Measurements from ENCODE around the gene TMEM74B.

TMEM74B gene

DNA sequence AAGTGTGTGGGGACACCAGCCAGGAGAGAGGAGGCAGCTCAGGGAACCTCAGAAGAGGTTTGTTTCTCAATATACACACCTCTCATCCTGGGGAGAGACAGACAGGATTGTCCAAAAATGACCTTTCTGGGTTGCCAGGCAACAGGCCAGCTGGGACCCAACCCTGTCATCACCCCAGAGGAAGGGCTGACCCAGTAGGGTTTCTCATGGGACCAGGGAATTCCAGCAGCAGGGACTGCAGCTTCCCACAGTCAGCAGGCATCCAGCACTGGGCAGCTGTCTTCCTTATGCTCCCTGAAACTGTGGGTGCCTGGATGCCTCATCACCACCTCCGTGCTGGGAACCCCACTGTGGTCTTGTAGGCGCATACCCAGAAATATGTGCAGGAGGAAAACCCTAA lies 19.8 kb upstream of the TMEM74B start:
- no peak for DNase-seq

DNA sequence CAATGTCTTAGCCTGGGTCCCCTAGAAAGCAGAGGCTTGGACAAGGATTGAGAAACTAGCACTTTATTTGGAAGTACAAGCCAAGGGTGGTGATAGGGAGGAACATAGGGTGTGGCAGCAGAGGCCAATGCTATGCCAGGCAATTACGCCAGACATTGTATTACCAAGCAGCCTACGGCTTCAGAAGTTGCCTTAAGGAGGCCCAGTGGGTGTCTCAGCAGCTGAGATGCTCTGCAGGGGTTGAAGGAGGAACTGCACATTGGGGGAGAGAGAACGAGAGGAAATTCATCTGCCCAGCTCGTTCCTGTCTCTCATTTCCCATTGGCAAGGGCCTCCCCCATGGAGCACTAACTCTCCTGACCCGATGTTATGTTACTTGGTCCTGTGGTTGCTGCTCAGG lies 19.3 kb upstream of the TMEM74B start:
- DNase-seq: no peak

DNA sequence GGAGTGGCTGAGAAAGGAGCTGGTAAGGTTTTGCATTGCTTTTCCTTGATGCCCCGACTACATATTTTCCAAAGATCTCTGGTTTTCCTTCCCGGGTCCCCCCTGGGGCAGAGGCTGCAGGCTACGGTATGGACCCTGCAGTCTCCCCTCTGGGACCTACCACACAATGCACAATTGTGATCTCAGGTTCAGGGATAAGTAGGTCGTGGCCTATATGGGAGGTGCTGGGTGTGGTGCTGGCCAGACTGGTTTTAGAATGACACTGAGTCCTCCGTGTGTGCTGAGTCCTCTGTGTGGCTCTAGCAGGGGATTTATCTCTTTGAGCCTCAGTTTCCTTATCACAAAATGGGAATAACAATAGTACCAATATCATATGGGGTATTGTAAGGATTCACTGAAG lies 18.8 kb upstream of the TMEM74B start:
- DNase-seq: no peak

DNA sequence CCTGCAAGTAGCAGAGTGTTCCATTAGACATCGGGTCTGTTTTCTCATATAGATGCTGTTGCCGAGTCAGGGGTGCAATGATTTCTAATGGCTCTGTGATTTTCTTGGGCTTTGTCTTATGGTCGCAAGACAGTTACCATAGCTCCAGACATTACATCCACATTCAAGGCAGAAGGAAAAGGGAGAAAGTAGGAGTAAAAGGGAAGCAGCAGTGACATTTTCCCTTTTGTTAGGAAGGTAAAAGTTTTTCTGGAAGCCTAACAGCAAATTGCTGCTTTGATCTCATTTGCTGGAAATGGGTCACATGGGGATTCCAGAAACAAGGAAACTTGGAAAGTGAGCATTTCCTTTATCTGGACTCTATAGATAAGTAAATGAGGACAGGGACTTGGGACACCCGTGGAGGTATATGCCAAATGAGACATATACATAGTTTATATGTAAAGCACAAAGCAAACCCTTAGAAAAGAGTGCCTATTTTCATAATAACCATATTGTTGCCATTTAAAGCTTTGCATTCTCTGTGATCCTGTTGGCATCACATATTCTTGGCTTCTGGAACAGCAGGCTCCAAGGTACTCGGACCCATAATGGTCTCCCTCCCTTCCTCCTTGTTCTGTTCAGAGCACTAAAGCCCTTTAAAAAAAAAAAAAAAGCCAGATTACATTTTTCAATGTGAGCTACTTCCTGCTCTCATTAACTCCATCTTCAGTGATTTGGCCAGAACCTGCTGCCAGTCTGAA lies 18.2 kb upstream of the TMEM74B start, which contains the start of gene C20orf202:
Gene C20orf202, plus strand, starts transcription at position 693 of the 743 bp plus-strand sequence. CDS start 132 bp downstream, outside the sequence.
- DNase-seq: no peak

DNA sequence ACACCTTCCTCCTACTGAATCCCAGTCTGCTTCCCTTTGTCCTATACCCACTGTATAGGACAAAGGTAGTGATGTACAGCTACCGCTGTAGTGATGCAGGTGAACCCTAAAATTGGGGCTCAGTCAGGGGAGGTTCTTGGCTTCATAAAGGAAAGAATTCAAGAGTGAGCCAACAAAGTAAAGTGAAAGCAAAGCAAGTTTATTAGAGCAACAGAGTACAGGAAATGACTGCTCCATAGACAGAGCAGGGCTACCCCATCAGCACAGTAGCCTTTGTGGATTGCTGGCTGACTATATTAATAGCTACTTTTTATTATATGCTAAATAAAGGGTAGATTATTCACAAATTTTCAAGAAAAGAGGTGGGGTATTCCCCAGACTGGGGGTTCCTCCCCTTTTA lies 15.2 kb upstream of the TMEM74B start:
- DNase-seq: no peak

DNA sequence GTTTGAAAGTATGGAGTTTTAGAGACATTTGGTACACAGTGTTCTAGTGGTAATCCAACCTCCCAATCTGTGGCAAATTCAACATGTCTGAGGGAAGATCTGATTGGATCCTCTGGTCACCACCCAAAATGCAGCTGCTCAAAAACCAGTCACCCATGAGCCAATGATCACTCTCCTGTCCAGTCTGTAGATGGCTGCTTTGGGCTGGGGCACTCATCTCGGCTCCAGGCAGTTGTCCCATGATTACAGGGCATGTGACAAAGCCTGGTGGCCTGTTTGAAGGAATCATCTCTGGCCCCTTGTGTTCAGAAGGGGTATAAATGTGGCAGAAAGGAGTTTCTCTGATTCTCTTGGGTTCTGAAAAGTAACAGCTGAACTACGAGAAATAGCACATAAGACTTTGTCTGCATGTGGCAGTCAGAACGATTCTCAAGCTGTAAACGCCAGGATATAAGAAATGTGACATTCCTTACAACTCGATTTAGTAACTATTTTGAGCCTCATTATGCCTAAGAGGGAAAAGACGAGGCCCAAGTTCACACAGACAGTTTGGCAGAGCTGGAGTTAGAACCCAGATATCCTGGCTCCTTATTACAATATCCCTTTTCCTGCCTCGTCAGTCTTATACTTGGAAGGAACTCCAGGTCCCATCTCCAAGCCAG lies 14.6 kb upstream of the TMEM74B start:
- no peak for DNase-seq

DNA sequence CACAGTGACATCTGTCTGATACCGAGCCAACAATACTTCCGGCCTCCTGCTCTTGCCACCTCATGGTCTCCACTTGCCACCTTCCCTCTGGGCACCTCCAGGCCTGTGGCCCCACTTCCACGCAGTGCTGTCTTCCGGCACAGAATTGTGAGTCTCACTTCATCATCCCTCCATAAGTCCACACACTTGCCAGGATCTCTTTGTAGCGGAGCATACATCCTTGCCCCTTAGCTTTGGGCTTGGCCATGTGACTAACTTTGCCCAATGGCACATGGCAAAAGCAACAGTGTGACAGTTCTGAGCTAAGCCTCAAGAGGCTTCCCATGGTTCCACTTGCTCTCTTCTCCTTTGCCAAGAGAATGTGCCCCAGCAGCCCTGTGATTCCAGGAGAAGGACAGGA lies 14.0 kb upstream of the TMEM74B start:
- DNase-seq: no peak

DNA sequence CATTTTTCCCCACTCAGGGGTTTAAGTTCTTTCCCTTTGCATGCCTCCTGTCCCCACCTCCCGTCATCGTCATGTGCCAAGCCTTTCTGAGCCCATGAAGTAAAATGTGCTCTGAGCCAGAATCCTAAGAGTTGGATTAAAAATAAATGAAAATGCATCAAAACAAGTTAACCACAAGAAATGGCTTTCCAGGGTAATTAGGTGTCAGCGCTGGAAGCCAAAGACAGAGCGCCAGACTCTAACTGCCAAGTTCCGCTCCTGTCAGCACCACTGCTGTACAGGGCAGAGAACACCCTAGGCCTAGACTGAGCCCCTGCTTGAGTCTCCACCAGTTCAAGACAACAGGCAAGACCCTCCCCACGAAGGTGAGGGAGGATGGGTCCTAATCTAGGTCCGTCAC lies 13.0 kb upstream of the TMEM74B start:
- no peak for DNase-seq

DNA sequence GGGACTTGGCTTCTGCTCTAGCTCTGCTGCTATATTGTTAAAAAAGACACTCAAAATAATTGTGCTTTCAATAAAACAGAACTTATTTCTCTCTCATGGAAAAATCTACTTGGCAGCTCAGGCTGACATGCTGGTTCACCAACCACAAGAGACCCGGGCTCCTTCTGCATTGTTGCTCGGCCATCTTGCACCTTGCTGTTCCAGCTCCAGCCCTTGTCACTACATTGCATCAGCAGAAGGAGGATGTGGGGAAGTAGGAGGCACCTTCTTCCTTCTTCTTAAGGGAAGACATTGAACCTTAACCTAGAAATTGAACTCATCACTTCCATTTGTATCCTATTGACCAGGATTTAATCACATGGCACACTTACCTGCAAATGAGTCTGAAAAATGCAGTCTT lies 11.9 kb upstream of the TMEM74B start:
- no peak for DNase-seq

DNA sequence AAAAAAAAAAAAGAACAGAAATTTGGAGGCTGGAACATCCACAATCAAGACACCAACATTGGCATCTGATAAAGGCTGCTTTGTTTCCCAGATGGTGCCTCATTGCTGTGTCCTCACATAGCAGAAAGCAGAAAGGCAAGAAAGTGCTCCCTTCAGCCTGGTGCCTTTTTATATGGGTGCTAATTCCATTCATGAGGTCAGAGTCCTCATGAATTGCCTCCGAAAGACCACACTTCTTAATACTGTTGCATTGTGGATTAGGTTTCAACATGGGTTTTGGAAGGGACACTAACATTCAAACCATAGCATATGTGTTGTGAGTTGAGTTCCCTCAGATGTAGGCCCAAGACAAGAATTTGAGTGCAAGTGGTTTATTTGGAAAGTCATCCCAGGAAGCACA lies 10.4 kb upstream of the TMEM74B start:
- DNase-seq: no peak

DNA sequence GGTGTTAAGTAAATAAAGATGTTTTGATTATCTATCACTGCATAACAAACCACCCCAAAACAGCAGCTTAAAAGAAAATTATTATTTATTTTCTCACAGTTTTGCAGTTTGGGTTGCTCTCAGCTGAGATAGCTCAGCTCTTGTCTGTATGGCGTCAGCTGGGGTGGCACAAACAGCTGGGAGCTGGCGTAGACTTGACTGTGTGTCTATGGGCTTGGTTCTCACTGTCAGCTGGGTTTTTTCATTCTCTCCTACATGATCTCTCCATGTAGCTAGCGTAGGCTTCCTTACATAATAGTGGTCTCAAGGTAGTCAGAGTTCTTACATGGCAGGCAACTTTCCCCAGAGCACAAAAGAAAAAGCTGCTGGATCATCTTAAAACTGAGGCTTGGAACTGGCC lies 6.5 kb upstream of the TMEM74B start:
- DNase-seq: no peak

DNA sequence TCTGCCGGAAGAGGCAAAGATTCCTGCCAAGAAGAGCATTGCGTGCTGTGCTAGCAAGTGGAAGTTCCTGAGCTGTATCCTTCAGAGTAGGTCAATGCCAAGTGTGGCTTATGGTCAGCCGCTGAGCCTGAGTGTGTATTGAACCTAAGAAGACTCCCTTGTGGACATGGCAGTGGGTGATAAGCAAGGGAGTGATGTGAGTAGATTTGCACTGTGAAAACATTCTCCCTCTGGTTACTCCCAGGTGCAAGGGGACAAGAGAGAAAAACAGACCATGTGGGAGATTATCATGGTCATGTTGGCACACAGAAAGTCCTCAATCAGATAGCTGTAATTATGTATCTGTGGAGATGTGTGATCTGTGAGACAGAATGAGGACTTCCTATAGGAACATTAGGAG lies 6.1 kb upstream of the TMEM74B start:
- no peak for DNase-seq

DNA sequence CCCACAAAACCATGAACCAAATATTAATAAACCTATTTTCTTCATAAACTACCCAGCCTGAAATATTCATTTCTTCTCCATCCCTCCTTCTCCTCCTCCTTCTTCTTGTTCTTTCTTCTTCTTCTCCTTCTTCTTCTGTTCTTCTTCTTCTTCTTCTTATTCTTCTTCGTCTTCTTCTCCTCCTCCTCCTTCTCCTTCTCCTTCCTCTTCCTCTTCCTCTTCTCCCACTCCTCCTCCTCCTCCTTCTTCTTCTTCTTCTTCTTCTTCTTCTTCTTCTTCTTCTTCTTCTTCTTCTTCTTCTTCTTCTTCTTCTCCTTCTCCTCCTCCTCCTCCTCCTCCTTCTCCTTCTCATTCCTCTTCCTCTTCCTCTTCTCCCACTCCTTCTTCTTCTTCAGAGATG lies 5.0 kb upstream of the TMEM74B start:
- DNase-seq: no peak

DNA sequence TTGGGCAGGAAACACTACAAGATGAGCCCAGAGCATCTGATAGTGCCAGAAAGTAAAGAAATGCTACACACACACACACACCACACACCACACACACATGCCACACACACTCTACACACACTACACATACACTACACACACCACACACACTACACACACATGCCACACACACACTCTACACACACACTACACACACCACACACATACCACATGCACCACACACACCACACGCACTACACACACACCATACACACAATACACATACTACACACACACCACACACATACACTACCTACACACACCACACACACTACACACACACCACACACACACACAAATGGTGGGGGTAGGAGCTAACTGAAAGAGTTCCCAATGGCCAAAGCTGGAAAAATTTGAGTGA lies 3.6 kb upstream of the TMEM74B start:
- DNase-seq: no peak

DNA sequence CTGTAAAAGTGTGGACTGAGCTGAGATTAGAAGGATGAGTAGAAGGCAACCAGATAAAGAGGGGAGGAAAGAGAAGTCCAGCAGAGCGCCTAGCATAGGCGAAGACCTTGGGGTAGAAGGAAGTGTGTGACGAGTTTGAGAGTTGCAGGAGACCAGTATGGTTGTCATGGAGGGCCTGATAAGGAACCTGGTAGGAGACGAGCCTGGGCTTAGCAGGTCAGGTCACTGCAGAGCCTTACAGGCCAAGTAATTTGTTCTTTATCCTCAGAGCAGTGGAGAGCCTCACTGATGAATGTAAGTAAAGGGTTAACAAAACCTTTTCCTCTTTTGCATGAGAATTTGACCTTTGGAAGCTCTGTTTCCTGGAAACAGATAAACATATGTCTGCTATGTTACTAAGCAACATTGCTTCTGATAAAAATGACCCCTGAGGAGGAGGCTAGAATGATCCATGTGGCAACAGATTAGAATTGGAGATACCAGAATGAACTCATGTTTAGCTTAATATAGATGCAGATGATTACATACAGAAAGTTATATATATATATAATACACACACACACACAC lies 2.9 kb upstream of the TMEM74B start:
- no peak for DNase-seq

DNA sequence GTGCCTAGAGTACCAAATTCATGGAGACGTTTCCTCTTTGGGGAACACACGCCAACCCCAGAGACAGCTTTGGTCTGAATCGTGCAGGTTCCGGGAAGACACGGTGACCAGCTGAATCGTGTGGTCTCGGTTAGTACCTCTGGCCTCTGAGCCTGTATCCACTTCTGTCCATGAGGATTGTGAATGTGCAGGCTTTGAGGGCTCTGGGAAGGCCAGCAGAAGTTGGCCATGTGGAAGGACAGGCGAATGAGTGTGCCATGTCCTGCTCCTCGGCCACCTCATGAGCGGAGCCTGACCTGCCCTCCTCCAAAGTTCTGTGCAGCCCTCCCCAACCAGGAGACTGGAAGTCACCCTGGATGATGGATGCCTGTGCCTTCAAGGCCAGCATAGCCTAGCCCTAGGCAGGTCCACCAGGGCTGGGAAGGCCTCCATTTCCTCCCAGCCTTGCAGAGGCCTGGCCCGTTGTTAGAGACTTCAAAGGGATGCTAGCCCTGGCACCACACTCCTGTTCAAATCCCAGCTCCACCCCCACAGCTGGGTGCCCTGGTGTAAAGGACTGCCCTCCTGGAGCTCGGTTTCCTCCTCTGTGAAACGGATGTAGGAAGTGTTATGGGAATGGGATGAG lies 1.7 kb upstream of the TMEM74B start:
- DNase-seq: no peak

DNA sequence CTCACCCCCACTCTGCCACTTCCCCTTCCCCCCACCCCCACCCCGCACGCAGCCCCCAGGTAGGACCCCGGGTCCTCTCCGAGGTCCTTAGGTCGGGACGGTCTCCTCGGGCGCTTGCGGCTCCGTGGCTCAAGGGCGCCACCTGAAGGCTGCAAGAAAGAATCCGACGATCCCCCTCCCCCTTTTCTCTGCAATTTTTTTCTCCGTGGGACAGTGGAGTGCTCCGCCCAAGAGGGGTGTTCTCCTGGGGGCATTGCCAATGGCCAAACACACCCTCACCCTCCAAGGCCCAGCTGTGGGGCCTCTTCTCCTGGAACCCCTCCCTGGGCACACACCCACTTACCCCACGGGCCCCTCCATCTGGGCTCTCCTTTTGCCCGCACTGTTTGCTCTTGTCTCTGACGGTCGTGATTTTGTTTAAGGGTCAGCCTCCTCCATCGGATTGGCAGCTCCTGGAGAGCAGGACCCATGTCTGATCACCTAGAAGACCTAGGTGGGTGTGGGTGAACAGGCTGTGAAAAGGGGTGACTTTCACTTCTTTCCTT lies 1.1 kb upstream of the TMEM74B start:
- no peak for DNase-seq

DNA sequence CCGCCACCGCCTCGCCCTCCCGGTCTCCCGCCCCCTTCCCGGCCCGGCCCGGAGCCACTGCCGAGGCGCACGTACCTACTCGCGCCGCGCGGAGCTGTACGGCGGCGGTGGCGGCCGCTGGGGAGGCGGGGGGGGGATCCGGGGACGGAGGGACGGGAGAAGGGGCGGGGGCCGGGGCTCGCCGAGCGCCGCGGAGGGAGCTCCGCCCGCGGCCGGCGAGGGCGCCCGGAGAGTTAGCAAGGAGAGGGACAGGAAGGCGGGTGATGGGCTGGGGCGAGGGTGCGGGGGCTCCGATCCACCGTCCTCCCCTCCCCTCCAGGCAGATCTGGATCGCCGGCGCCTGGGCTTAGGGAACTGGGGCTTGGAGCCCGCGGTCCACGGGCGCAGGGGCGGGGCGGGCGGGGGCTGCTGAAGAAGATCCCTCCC lies 548 bp upstream of the TMEM74B start:
- no peak for DNase-seq

DNA sequence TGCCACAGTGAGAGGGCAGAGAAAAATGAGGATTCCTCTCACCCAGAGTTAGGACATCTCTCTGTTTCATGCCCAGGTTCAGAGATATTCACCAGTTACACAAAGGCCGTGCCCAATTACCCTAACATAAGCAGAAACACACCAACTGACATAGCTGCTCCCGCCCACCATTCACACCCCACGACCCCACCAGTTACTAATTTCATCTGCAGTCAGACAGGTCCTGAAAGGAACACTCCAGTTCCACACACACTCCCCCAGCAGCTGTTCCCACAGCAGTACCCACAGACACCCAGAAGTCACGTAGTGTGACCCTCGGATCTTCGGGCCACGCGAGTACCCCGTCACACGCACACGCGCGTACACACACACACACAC lies 532 bp downstream of the TMEM74B start:
- no peak for DNase-seq

DNA sequence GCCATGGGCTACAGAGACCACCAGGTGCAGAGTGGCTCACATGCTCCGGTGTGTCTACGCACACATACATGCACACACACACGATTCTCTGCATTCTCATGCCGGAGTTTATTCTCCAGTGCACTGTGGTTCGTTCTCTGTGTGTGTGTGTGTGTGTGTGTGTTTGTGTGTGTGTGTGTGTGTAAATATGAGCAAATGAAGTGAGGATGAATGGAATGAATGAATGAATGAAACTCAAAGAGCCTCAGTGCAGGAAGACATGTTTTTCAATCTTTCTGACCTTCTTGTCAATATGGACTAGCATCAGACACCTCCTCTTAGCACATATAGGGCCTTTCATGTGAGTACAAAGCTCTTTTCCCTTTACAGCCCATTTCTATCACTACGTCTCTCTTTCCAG lies 1.6 kb downstream of the TMEM74B start:
- DNase-seq: no peak

DNA sequence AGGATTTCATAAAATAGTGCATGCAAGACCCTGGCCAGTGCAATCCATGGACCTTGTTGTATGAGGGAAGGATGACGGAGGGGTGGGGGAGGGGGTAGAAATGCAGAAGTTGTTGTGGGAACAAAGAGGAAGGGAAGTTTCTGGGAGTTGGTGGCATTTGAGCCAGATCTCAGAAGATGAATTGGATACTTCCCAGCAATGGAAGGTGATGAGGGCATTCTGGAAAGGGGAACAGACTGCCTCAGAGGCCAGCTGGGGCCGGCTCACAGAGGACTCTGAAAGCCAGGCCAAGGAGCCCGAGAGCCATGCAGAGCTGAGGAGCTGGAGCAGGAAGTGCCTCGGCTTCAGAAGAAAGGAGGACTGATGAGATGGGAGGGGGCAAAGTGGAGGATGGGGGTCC lies 2.7 kb downstream of the TMEM74B start:
- no peak for DNase-seq

DNA sequence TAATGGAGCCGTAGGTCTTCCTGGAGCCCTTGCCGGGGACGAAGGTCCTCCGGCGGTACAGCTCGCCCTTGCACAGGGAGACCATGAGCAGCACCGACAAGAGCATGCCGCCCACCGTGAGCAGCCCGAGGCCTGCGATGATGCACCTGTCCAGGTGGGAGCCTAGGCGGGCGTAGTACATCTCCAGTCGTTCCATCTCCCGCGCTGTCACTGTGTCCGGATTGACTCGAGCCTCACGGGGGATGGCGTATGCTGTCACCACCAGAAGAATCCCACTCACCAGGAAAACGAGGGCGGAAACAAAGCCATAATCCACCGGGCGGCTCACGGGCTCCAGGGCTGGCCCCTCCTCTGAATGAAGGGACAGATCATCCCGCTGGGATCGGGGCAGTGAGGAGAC lies 3.8 kb downstream of the TMEM74B start:
- no peak for DNase-seq

DNA sequence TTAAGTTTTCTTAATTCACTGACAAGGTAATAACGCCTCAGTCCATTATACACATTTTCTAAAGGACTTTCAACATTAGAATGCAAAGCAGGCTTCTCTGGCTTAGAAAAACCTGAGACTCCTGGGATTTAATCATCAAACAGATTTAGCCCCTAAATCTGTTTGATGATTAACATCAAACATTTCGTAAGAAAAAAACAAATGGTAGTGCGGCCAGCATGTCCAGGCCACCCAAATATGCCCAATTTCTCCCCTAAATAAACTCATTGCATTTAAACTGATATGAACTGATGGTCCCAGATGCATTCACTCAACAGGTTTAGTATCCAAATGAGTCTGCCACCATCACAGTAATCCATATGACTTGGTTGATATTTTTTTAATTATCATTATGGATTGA lies 6.2 kb downstream of the TMEM74B start:
- no peak for DNase-seq

DNA sequence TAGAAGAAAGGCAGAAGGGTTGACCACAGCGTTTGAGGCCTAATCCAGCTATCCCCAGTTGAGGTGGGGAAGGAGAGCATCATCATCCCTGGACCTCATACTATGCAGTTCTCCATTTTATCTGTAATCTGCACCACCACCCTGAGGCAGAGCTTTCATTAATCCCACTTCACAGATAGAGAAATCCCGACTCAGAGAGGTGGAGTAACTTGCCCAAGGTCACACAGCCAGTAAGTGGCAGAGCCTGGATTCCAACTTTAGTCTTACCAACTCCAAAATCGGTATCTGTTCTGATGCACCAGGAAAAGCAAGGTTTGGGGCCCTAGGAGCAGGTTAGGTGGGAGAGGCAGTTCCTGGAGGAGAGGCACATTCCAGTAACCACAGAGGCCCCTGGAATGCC lies 6.7 kb downstream of the TMEM74B start:
- DNase-seq: no peak
